BJ (cell line): ENCODE results near the gene SDHB. TPM values are rescaled to one million over a fixed set of nuclear protein-coding genes. Genes with fewer than 3 reads are reported as not detected.

Experiments
- CTCF ChIA-PET: fragments of 350-600 bp; formaldehyde crosslinking; extraction: SDS; loops from one replicate; lab custom pipeline; 2021; ENCODE audit warnings: antibody characterized with exemption, inconsistent platforms; lab: Yijun Ruan, JAX
- POLR2A ChIA-PET: fragments of 300-600 bp; sonication (Branson Sonifier 250); formaldehyde crosslinking; extraction: SDS; loops from one replicate; lab custom pipeline; 2021; ENCODE audit warnings: antibody characterized with exemption; lab: Charles Lee
- DNase-seq: peaks from one replicate; pipeline ENCODE4 v3.0.0-alpha.2; 2011; ENCODE audit warnings: low read depth
- H3K27me3 ChIP-seq: 2 replicates; pipeline ENCODE4 v1.6.0; 2011; ENCODE audit warnings: low read length; ENCODE audit not compliant: control insufficient read depth, insufficient read depth
- H3K36me3 ChIP-seq: 2 replicates; pipeline ENCODE4 v1.5.1; 2011; ENCODE audit warnings: low read length; ENCODE audit not compliant: control insufficient read depth, insufficient read depth
- H3K4me3 ChIP-seq: 2 replicates; pipeline ENCODE4 v1.5.1; 2011; ENCODE audit warnings: low read depth, mild to moderate bottlenecking, control low read depth, low read length
- CTCF ChIP-seq: IDR thresholded peaks from 2 replicates; pipeline ENCODE4 v1.5.1; 2011; ENCODE audit warnings: low read depth, mild to moderate bottlenecking, control low read depth, inconsistent platforms, low read length, moderate library complexity; ENCODE audit not compliant: insufficient read depth
- polyA plus RNA-seq: library from polyadenylated mRNA; depleted of rRNA; stranded (reverse); fragments of >200 nt; gene quantifications from 2 replicates; pipeline ENCODE4 v1.2.3, GENCODE V29; 2011

SDHB gene
- polyA plus RNA-seq, 1 experiment: 115 TPM

GRCh38 chr1:17016317-17016661, 37.5 kb downstream of the SDHB start:
- peak; percentile 11 for DNase-seq
- Histone ChIP-seq H3K4me3 (no peak overlapping the region), H3K27me3 (no peaks in the 10 kb centered on the region), H3K36me3 (peaks cover 12% of the 10 kb centered on the region)
- CTCF ChIA-PET: interaction anchor here (0.6 kb wide), 1 partner anchor 1686 kb away, joined by 3 read pairs; no protein-coding TSS in a partner anchor
- POLR2A ChIA-PET: no interaction called here
- TF ChIP-seq CTCF: no peak

- Histone ChIP-seq H3K36me3 (peaks cover 6% of the 10 kb centered on the region), H3K4me3 (no peak overlapping the region), H3K27me3 (no peaks in the 10 kb centered on the region)
- ChIA-PET CTCF (interaction anchor here (1.9 kb wide), 1 partner anchor 63 kb away, joined by 6 read pairs; no protein-coding TSS in a partner anchor), POLR2A (no interaction called here)
- TF ChIP-seq CTCF: no peak
- no peak for DNase-seq
Measured at GRCh38 chr1:17014671-17015567, 38.9 kb downstream of the SDHB start.

- Histone ChIP-seq H3K27me3 (no peaks in the 10 kb centered on the region), H3K4me3 (no peak overlapping the region), H3K36me3 (peaks cover 3% of the 10 kb centered on the region)
- CTCF ChIA-PET: interaction anchor here (0.7 to 1.9 kb wide), 4 partner anchors 8 to 62 kb away, joined by 3 to 6 read pairs (median 4); no protein-coding TSS in a partner anchor
- POLR2A ChIA-PET: no interaction called here
- DNase-seq: no peak
- TF ChIP-seq CTCF: no peak
Measured at GRCh38 chr1:17013491-17014320, 40.1 kb downstream of the SDHB start.

- Histone ChIP-seq H3K4me3 (no peak overlapping the region), H3K27me3 (no peaks in the 10 kb centered on the region), H3K36me3 (no peaks in the 10 kb centered on the region; the same call in 1 of the 2 replicates)
- CTCF ChIA-PET: interaction anchor here (0.7 to 1.8 kb wide), 3 partner anchors 7 to 52 kb away, joined by 3 to 4 read pairs (median 3); no protein-coding TSS in a partner anchor
- POLR2A ChIA-PET: no interaction called here
- no peak for DNase-seq
- no peak for TF ChIP-seq CTCF
Measured at GRCh38 chr1:17012775-17013490, 40.9 kb downstream of the SDHB start.
